HG03558 (cell line): Measurements from ENCODE around the gene FKBP2.

Experiments
- ATAC-seq: cut with Tn5 transposase; IDR thresholded peaks from one replicate; pipeline ENCODE4 v1.9.1; 2021; ENCODE audit warnings: moderate number of reproducible peaks; ENCODE audit not compliant: unreplicated experiment; ENCODE audit errors: extremely low read depth

Gene FKBP2

DNA sequence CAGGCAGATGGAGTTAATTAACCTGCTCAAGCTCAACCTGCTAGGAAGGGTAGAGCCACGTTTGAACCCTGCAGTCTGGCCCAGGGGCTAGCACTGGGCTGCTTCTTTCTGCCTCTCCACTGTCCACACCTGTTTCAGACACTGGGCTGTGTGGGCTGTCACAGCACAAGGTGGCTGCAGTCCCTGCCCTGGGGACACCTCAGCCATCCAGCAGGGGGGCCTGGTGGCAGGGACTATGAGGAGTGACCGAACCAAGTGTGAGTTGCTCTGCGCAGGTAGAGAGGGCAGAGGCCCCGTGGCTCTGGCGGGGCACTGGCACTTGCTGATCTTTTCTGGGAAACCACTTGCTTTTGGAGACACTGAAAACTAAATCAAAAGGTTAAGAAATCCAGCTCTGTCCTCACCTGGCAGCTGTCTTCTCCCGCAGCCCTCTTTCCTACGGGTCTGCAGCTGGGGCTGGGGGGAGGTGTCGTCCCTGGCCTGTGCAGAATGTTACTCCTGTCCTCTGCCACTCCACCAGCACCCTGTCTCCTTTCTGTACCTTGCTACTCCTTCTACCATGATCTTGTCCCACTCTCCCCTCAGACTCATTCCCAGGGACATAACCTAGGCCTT is 37.8 kb downstream of the FKBP2 start:
- ATAC-seq = no peak

DNA sequence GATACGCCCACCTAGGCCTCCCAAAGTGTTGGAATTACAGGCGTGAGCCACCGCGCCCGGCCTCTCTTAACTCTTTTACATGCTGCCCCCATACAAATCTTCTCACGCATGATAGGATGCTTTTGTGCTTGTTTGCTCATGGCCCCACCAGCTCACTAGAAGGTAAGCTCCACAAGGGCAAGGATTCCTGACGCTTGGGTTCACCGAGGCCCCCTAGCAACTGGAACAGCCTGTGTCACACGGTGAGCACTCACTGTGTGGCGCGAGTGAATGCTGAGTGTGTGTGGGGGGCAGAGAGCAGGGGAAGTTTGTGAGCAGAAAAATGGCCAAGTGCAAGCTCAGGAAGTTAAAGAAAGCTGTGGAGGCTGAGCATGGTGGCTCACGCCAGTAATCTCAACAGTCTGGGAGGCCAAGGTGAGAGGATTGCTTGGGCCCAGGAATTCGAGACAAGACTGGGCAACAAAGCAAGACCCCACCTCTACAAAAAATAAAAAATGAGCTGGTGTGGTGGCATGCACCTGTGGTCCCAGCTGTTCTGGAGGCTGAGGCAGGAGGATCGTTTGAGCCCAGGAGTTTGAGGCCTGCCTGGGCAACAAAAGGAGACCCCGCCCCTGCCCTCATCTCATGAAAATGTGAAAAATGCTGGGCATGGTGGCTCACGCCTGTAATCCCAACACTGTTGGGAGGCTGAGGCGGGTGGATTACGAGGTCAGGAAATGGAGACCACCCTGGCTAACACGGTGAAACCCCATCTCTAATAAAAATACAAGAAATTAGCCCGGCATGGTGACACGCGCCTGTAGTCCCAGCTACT is 41.3 kb downstream of the FKBP2 start:
- ATAC-seq = no peak

DNA sequence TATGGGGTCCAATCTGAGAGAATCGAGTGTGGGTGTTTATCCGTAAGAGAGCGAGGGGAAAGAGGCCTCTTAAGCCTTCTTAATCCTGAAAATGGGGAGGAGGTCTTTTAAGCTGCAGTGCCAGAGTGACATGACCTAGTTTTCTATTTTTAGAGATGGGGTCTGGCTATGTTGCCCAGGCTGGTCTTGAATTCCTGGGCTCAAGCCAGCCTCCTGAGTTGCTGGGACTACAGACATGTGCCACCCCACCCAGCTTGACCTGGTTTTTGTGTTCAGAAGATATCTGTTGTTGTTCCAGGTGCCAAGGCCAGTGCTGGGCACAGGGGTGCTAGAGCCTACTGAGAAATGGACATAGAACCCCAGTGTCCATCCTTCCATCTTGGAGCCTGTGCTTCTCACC is 42.2 kb downstream of the FKBP2 start:
- ATAC-seq = no peak

GRCh38 chr11:64284048-64284961 is 43.4 kb downstream of the FKBP2 start, which contains the start of gene BAD:
BAD (minus strand) TSS chr11:64284665; CDS start chr11:64284368, 297 bp downstream.
- peak; percentile 40 for ATAC-seq

DNA sequence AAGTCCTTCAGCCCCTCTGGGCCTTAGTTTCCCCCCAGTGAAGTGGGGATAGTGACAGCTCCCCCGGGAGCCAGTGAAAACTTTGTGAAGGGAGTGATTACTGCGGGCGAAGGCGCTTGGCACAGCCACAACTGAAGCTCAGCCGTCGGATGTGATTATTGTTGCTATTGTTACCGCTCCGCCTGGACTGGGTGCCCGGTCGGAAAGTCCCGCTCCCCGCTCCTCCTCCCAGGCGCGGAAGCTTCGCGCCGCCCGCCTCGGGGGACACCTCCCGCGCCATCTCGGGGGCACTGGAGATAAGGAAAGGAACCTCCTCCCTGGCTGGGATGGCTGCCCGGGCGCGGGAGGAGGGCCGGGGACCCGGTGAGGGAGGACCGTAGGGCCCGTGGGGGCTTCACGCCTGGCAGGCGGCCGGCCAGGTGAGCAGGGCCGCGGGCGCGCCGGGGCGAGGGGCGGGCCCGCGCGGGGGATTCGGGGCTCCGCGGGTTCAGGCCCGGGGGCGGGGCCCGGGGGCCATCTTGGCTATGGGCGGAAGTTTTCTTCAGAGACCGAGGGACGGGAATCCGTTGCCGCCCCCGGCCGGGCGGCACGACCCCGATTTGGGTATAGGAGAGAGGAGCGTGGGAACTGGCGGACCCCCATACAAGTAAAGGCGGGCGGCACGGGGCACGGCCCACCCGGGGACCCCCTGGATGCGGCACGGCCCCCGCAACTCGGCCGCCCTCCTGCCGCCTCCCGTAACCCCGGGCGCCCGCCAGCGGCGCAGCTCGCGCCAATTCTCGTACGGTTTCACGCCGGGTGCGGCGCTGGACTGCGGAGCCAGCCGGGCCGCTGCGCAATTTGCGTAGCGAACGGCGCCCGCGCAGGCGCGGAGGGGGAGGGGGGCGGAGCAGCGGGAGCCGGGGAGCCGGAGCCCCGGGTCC is 44.3 kb downstream of the FKBP2 start, which contains the start of gene GPR137:
GPR137 (plus strand) TSS at position 887 of the 923 bp plus-strand sequence. CDS start 677 bp downstream, outside the sequence.
- peak; percentile 33 for ATAC-seq

GRCh38 chr11:64285885-64286800 is 45.2 kb downstream of the FKBP2 start:
- ATAC-seq = no peak

- ATAC-seq = no peak
These were observed 45.9 kb downstream of the FKBP2 start for GRCh38 chr11:64286801-64287159.

DNA sequence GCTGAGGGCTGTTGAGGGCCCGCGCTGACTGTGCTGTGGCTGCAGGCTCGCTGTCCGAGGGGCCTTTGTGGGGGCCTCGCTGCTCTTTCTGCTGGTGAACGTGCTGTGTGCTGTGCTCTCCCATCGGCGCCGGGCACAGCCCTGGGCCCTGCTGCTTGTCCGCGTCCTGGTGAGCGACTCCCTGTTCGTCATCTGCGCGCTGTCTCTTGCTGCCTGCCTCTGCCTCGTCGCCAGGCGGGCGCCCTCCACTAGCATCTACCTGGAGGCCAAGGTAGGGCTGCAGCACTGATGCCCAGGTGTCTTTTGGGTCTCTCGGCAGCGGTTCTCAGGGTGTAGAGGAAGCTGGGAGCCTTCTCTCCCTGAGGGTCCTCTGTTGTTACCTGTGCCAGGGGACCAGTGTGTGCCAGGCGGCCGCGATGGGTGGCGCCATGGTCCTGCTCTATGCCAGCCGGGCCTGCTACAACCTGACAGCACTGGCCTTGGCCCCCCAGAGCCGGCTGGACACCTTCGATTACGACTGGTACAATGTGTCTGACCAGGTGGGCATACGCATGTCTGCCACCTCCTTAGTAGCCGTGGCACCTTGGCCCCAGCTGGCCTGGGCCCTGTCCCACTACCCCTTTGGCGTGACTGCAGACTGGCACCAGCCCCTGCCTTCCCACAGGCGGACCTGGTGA is 46.9 kb downstream of the FKBP2 start:
- no peak for ATAC-seq

- ATAC-seq = no peak
These were observed 47.5 kb downstream of the FKBP2 start for GRCh38 chr11:64288353-64288750.

- ATAC-seq = no peak
These were observed 48.2 kb downstream of the FKBP2 start for GRCh38 chr11:64289002-64289564.

- ATAC-seq = no peak
These were observed 49.7 kb downstream of the FKBP2 start for GRCh38 chr11:64290352-64291261.

DNA sequence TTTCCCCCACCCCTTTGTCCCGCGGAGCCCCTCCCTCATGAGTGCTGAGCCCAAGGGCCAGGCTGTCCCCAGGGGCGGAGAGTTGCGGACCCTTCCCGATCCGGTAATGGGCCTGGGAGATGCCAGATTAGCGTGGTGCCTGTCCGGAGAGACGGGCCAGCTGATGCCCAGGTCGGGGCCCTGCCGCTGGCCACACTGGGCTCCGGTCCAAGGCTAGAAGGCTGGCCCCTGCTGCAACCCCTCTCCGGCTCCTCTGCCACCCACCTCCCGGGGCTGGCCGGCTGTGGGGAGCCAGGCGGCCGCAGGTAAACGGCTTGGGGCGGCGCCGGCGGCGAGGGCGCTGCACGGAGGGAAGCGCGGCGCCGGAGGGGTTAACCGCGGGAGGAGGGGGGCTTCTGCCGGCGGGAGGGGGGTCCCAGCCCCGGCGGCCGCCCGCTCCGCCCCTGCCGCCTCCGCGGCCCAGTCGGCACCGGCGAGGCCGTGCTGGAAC is 50.4 kb downstream of the FKBP2 start, which contains the start of gene KCNK4:
KCNK4 (plus strand) TSS at position 41 of the 490 bp plus-strand sequence. CDS start 1,717 bp downstream, outside the sequence.
- ATAC-seq = no peak

GRCh38 chr11:64291752-64292459 is 51.0 kb downstream of the FKBP2 start:
- no peak for ATAC-seq

DNA sequence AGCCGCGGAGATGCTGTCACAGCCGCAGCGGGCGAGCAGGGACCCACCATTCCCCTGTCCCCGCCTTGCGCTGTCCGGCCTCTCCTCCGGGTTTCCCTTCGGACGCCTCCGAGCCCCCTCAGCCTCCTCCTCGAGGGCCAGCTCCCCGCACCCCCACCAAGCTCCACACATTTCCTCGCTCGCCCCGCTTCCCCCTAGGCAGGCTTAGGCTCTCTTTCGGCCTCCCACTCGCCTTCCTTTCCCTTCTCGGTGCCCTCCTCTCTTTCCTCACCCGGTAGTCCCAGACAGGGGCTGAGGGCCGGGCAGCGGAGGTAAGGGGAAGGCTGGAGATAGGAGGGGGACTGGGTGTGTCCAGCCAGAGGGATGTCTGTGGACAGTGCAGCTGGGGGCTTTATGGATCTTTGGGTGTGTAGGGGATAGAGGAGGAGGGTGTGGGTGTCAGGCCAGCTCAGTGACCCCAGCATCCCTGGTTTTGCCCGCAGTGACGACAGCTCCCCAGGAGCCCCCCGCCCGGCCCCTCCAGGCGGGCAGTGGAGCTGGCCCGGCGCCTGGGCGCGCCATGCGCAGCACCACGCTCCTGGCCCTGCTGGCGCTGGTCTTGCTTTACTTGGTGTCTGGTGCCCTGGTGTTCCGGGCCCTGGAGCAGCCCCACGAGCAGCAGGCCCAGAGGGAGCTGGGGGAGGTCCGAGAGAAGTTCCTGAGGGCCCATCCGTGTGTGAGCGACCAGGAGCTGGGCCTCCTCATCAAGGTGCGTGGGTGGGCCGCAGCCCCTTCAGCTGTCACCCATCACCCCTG is 51.8 kb downstream of the FKBP2 start:
- ATAC-seq = no peak
